NCI-H128 (cell line): Measurements from ENCODE around the gene MLST8.
"Not testable (repeated sequence)": the region's sequence is repeated elsewhere in the genome, so short reads cannot be mapped to it uniquely, and the experiment has no call there.

Experiments
- DNase-seq: peaks from one replicate; lab custom pipeline; 2025; ENCODE audit not compliant: unreplicated experiment; lab: John Stamatoyannopoulos, UW

MLST8 gene

DNA sequence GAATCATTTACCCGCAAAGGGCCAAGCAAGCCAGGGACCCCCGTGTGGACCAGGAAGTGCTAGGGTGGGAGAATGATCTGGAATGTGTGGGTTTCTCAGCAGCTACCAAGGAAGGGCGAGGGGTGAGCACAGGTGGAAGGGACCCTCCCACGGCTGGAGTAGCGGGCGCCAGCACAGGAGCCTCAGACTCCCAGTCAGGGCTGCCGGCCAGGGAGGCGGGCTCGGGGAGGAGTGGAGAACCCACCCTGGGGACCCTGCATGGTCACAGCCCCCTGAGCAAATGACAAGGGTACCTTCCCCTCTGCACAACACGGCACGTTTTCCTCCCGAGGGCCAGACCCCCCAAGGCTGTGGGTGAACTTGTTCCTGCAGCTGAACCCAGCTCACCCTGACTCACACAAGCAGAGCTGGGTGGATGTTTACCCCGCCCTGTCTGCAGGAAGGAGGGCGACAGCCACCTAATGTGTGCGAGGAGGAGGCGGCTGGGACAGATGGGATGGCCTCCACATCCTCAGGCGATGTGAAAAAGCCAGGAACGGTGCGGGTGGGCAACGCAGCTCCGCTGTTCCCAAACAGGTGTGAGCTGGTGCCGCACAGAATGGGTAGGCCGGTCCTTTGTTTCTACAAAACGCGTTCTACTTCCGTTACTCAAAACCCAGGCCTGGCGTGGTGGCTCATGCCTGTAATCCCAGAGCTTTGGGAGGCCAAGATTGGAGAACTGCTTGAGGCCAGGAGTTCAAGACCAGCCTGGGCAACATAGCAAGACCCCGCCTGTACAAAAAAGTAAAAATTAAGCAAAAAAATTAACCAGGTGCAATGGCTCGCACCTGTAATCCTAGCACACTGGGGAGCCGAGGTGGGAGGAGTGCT lies 39.9 kb downstream of the MLST8 start:
- no peak for DNase-seq

DNA sequence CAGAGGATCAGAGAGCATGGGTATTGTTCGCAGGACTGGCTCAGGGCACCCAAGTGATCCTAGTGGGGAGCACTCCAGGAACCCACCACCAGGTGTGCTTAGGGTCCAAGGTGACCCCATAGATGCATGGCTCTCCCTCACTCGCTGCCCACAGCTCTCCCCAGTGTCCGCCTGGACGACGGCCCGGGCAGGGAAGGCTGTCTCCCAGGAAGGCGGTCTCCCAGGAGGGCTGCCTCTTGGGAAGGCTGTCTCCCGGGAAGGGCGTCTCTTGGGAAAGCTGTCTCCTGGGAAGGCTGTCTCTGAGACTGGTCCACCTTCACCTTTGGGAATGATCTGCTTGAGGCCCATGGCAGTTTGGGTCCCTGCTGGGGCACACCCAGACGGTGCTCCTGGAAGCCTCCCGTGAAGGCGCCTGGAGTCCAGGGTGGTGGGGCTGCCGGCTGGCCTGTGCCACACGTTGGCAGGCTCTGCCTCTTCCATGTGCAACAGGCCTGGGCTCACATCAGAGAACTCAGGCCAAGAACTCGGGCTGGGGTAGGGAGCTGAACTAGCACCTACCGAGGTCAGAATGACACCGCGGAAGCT lies 41.1 kb downstream of the MLST8 start:
- no peak for DNase-seq

DNA sequence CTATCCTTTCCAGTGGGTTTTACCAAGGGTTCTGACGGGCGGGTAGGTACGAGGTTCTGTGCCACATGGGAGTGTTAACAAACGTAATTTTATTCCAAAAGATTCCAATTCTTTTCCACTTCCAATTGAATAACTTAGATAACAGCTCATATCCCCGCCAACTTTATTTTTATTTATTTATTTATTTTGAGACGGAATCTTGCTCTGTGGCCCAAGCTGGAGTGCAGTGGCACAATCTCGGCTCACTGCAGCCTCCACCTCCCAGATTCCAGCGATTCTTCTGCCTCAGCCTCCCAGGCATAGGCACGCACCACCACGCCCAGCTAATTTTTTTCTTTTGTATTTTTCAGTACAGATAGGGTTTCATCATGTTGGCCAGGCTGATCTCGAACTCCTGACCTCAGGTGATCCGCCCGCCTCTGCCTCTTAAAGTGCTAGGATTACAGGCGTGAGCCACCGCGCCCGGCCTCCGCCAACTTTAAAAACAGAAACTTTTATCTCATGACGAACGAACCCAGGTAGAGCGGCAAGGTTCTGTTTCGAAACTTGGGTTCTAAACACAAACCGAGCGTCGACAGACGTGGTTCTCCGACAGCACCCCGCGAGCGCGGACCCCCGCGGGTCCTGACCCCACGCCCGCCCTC lies 45.5 kb downstream of the MLST8 start:
- DNase-seq, result no peak

DNA sequence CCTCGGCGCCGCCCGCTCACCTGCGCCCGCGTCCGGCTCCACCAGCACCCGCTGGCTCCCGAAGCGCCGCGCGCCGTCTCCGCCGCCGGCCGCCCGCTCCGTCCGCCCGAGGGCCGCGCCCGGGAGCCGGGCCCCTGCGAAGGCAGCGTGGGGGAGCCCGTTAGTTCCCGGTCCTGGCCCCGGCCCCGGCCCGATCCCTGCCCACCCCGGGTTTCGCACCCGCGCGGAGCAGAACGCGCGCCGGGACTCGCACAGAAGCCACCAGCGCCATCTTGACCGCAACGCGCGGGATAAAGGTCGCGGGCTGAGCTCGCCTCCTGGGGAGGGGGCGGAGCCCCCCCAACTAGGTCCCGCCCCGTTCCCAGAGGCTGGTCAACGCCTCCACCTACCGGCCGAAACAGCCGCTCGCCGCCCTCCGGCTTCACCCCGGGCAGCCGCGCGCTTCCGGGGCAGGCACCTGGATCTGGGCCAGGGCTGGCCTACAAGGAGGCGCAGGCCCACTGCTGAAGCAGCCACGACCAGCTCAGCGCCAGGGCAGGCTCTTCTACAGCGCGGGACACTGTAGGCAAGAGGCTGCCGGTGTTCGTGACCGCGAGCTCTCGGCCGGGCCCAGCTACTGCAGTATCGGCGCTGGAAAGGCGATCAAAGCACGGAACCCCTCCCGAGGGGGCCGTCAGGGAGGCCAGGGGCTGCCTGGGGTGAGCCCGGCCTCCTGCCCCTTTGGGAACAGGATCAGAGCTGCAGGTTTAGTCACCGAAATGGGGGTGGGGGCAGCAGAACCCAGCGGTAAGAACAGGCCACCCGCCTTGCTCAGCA lies 46.2 kb downstream of the MLST8 start, which contains the start of gene ECI1:
Gene ECI1 (minus strand): TSS at position 292 of the 816 bp plus-strand sequence. CDS start 21 bp downstream, at position 271.
- DNase-seq, result peak; percentile 74

DNA sequence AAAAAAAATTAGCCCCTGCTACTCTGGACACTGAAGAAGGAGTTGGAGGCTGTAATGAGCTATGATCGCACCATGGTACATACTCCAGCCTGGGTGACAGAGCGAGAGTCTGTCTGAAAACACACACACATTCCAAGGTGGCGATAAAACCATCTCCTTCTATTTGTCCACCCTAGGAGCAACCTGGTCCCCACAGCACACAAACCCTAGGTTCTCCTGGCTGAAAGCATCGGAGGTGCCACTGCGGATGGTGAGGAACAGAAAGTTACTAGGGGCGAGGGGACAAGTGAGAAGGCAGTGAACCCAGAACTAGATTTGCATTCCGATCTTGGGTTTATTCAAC lies 47.5 kb downstream of the MLST8 start:
- DNase-seq, result no peak

GRCh38 chr16:2253293-2253692 lies 48.0 kb downstream of the MLST8 start:
- no peak for DNase-seq

DNA sequence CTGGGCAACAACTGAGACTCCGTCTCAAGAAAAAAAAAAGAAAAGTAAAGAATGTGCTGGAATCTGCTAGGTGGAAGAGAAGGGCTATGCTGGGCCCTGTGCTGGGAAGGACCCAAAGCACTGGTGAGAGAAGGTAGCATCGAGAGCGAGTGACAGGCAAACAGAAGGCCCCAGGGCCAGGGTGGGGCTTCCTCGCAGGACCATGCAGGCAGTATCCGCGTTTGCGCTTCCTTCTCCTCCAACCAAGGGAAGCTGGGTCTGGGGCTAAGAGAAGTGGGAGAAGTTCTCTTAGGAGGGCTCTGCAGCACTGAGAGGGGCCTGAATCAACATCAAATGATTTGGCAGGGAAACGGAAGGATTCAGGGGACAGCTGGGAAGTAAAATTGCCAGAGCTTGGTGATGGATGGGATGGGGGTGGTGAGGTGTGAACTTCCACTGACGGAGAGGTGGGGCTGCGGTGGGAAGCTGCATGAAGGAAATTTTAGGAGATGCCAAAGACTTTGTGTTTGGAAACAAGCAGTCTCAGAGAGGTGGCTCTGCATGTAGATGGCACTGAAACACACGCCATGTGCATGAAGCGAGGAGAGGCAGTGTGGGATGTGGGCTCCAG lies 51.4 kb downstream of the MLST8 start:
- no peak for DNase-seq

DNA sequence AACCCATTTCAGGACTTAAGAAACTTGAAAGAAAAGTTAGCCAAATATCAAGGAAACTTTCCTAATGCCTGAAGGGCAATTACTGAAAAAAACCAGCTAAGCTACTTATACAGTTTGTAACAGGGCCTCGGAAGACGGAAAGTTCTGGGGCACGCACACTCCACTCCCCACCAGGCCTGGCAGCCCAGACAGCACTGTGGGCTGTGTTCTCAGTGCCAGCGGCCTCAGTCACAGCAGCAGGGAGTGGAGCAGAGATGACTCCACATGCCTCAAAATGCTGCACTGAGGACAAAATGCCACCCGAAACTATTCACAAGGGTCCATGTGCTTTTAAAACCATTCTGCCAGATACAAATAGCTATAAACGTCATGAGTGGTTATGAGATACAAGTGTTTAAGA lies 52.5 kb downstream of the MLST8 start:
- no peak for DNase-seq

DNA sequence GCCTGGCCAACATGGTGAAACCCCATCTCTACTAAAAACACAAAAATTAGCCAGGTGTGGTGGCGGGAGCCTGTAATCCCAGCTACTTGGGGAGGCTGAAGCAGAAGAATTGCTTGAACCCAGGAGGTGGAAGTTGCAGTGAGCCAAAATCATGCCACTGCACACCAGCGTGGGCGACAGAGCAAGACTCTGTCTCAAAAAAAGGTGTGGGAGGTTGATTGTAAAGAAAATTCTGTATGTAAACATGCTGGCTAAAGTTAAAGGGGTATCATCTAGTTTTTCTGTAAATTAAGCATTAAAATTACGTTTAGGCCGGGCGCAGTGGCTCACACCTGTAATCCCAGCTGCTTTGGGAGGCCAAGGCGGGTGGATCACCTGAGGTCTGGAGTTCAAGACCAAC lies 53.3 kb downstream of the MLST8 start:
- not testable (repeated sequence) for DNase-seq
